NCI-H226 (cell line): ENCODE results near the gene GANC.
"Not testable (repeated sequence)": the region's sequence is repeated elsewhere in the genome, so short reads cannot be mapped to it uniquely, and the experiment has no call there.

ENCODE experiments used
- DNase-seq: peaks from one replicate; pipeline ENCODE4 v3.0.0-alpha.2; 2015

The GANC gene

GRCh38 chr15:42283671-42284070 is 10.7 kb downstream of the GANC start:
- DNase-seq, result no peak

GRCh38 chr15:42284551-42284950 is 11.6 kb downstream of the GANC start:
- DNase-seq, result no peak

- DNase-seq, result no peak
Measured at GRCh38 chr15:42285034-42285433, 12.0 kb downstream of the GANC start.

GRCh38 chr15:42286445-42287029 is 13.5 kb downstream of the GANC start:
- no peak for DNase-seq

- DNase-seq, result no peak
Measured at GRCh38 chr15:42287931-42288330, 14.9 kb downstream of the GANC start.

GRCh38 chr15:42289166-42289565 is 16.2 kb downstream of the GANC start:
- DNase-seq, result no peak

- DNase-seq, result not testable (repeated sequence)
Measured at GRCh38 chr15:42301004-42301403, 28.0 kb downstream of the GANC start.

- no peak for DNase-seq
Measured at GRCh38 chr15:42306681-42307080, 33.7 kb downstream of the GANC start.

GRCh38 chr15:42313463-42313862 is 40.5 kb downstream of the GANC start:
- DNase-seq, result no peak

GRCh38 chr15:42314818-42315217 is 41.8 kb downstream of the GANC start:
- no peak for DNase-seq

GRCh38 chr15:42315521-42315920 is 42.5 kb downstream of the GANC start:
- no peak for DNase-seq

GRCh38 chr15:42316282-42316805 is 43.3 kb downstream of the GANC start:
- not testable (repeated sequence) for DNase-seq

- no peak for DNase-seq
Measured at GRCh38 chr15:42319206-42319605, 46.2 kb downstream of the GANC start.

GRCh38 chr15:42324308-42324707 is 51.3 kb downstream of the GANC start:
- no peak for DNase-seq

- no peak for DNase-seq
Measured at GRCh38 chr15:42329161-42329560, 56.2 kb downstream of the GANC start.

GRCh38 chr15:42329992-42330391 is 57.0 kb downstream of the GANC start:
- no peak for DNase-seq

GRCh38 chr15:42331235-42331634 is 58.2 kb downstream of the GANC start:
- DNase-seq, result no peak

GRCh38 chr15:42332331-42332730 is 59.3 kb downstream of the GANC start:
- DNase-seq, result no peak

GRCh38 chr15:42335074-42335473 is 62.1 kb downstream of the GANC start:
- no peak for DNase-seq

GRCh38 chr15:42336650-42337049 is 63.6 kb downstream of the GANC start:
- DNase-seq, result not testable (repeated sequence)

GRCh38 chr15:42337104-42337503 is 64.1 kb downstream of the GANC start:
- not testable (repeated sequence) for DNase-seq

- peak; percentile 7 for DNase-seq
Measured at GRCh38 chr15:42338500-42338899, 65.5 kb downstream of the GANC start.

GRCh38 chr15:42343596-42344232 is 70.7 kb downstream of the GANC start:
- DNase-seq, result no peak

GRCh38 chr15:42344763-42345162 is 71.8 kb downstream of the GANC start:
- DNase-seq, result peak; percentile 5

GRCh38 chr15:42345504-42345903 is 72.5 kb downstream of the GANC start:
- DNase-seq, result no peak
